Mesodermal cell (in vitro differentiated cells): ENCODE results near the gene ZCCHC24.
"Not testable (repeated sequence)": the region's sequence is repeated elsewhere in the genome, so short reads cannot be mapped to it uniquely, and the experiment has no call there.

ENCODE experiments used
- H3K27ac ChIP-seq: 2 replicates; pipeline ENCODE4 v1.7.0; 2013; ENCODE audit warnings: mild to moderate bottlenecking, low read depth, low read length, moderate library complexity; ENCODE audit not compliant: severe bottlenecking
- H3K36me3 ChIP-seq: 2 replicates; pipeline ENCODE4 v1.7.1; 2013; ENCODE audit warnings: mild to moderate bottlenecking, low read length, moderate library complexity; ENCODE audit not compliant: control insufficient read depth, insufficient read depth
- H3K4me1 ChIP-seq: one replicate; pipeline ENCODE4 v1.7.1; 2013; ENCODE audit warnings: mild to moderate bottlenecking, low read length; ENCODE audit not compliant: insufficient read depth, control insufficient read depth, poor library complexity, severe bottlenecking
- H3K4me3 ChIP-seq: 2 replicates; pipeline ENCODE4 v1.7.0; 2013; ENCODE audit warnings: low read length, control low read depth, mild to moderate bottlenecking; ENCODE audit not compliant: insufficient read depth, poor library complexity, severe bottlenecking; ENCODE audit errors: extremely low read depth
- H3K9me3 ChIP-seq: 2 replicates; pipeline ENCODE4 v1.7.1; 2013; ENCODE audit warnings: mild to moderate bottlenecking, low read length, moderate library complexity; ENCODE audit not compliant: control insufficient read depth
- WGBS, 2 experiments: methylation state at CpG; one replicate each; pipeline ENCODE4 v1.1.5; 2013; ENCODE audit warnings: missing lambda C conversion rate in 2 of 2; ENCODE audit not compliant: insufficient coverage in 2 of 2; 5-methylcytosine and 5-hydroxymethylcytosine counted together

ZCCHC24 gene

DNA sequence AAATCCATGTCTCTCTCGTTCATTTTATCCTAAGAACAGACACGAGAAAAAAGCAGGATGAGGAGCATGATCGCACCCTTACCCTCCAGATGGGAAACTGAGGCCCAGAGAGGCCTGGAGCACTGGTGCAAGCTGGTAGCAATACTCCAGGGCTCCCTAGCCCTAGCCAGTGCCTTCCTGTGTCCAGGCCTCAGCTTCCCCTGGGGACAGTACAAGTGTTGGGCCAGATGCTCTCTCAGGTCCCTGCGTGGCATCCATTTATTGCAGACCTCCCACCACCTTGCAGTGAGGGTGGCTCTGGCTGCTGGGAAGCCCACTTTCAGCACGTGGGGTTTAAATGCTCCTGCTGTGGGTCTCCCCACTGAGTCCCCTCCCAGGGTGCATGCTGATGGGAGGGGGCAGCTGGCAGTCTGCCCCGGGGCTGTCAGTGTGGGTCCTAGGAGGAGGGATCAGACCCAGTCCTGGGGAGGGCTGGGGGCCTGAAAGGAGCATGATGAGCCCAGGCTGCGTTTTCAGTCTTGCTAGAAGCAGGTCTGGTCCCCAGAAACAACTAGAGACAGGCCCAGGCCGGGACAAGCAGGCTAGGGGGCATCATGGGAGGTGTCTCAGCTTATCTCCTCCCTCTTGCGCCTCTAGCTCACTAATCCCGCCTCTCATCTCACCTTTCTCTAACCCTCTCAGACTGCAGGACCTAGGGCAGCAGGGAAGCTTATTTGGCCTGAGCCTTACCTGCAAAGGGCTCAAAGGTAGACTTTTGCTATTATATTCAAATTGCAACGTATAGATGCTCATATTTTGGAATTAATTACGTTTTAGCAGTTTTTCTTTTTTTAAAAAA, 98.8 kb downstream of the ZCCHC24 start:
- Histone ChIP-seq H3K4me3 (peak overlapping the region; percentile 82), H3K9me3 (no peaks in the 10 kb centered on the region), H3K27ac (no peak overlapping the region), H3K4me1 (peaks cover 7% of the 10 kb centered on the region), H3K36me3 (peaks cover 31% of the 10 kb centered on the region)
- 73 to 83% methylated on average over 6 to 8 of the region's 12 CpGs for WGBS, 2 experiments

DNA sequence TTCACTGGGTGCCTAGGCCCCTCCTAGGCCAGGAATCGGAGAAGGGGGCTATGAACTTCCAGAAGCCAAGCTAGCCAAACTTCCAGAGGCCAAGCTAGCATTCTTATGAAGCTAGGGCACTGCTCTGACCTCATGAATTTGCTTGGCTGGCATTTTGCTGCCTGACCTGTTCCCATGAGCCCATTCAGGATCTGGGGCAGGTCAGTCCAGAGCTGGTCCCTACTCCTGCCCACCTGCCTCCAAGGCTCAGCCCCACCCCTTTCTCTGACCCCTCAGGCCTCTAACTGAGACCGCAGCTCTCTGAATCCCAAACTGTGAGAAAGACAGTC, 99.4 kb downstream of the ZCCHC24 start:
- H3K9me3 ChIP-seq: no peaks in the 10 kb centered on the region
- no peak overlapping the region for H3K4me3 ChIP-seq
- H3K27ac ChIP-seq: no peak overlapping the region
- WGBS, 2 experiments: 90 to 97% methylated on average over 2 of the region's 2 CpGs
- peaks cover 26% of the 10 kb centered on the region for H3K36me3 ChIP-seq
- H3K4me1 ChIP-seq: peaks cover 7% of the 10 kb centered on the region

DNA sequence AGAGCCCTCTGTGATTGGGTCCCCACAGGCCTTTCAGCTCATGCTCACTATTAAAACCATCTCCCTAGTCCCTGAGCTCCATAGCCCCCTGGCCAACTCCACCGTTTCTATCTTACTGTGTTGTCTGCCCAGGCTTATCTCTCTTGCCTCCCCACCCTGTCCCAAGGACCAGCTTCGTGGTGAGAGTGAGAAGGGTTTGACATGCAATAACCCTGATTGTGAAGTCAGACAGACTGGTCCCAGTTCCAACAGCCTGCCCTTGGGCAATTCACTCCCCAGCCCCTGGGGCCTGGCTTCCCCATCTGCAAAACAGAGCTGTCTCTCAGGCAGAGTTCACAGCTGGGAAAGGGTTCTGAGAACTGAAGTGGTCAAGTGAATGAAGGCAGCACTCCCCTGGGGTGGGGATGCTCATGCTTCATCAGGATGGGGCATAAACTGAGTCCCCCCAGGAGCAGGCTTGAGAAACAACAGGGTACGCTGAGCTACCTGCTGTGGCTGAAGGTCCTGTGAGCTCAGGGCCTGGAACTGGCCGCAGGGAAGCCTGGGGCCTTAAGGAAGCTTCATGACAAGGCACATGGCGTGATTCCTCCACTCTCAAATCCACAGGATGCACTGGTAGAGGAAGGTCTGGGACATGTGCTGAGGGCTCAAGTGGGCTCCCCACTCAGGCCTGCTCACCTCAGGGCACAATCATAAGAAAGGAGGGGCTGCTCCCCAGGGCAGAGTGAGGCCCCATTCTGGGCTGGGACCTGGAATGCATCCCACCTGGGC, 100.0 kb downstream of the ZCCHC24 start:
- Histone ChIP-seq H3K4me1 (peaks cover 7% of the 10 kb centered on the region), H3K4me3 (no peak overlapping the region), H3K9me3 (no peaks in the 10 kb centered on the region), H3K36me3 (peaks cover 20% of the 10 kb centered on the region), H3K27ac (no peak overlapping the region)
- WGBS, 2 experiments: 82 to 89% methylated on average over 4 to 5 of the region's 5 CpGs

DNA sequence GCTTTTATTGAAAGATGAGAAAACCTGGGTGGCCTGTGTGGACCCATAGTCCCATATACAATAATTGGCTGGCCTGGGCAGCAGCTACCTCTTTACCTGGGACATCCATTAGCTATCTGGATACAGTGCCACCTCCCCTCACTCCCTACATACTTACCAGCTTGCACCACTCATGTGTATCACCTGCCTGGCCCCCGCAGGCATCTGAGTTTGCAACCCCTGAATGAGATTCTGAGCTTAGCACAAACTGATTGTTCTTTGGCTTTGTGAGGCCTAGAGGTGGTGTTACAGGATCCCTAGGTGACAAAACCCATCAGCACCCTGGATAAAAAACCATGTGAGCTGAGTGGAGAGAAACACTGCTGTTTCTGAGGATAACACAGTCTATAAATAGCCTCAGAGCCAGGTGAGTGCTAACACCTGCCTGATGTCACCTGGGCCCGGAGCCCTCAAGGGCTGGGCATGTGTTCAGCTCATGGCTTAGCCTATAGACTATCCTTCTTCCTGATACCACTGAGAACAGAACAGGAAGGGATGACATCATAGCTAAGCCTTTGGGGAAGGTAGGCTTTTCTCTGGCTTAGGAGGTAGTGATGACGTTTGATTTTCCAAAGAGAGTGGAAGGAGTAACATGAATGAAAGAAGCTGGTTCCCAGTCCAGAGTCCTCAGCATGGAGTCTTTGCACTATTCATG, 100.8 kb downstream of the ZCCHC24 start:
- no peak overlapping the region for H3K4me3 ChIP-seq
- peaks cover 7% of the 10 kb centered on the region for H3K4me1 ChIP-seq
- H3K9me3 ChIP-seq: no peaks in the 10 kb centered on the region
- H3K36me3 ChIP-seq: peaks cover 13% of the 10 kb centered on the region
- WGBS, 2 experiments: 79 to 86% methylated on average over 2 to 3 of the region's 3 CpGs
- H3K27ac ChIP-seq: no peak overlapping the region

DNA sequence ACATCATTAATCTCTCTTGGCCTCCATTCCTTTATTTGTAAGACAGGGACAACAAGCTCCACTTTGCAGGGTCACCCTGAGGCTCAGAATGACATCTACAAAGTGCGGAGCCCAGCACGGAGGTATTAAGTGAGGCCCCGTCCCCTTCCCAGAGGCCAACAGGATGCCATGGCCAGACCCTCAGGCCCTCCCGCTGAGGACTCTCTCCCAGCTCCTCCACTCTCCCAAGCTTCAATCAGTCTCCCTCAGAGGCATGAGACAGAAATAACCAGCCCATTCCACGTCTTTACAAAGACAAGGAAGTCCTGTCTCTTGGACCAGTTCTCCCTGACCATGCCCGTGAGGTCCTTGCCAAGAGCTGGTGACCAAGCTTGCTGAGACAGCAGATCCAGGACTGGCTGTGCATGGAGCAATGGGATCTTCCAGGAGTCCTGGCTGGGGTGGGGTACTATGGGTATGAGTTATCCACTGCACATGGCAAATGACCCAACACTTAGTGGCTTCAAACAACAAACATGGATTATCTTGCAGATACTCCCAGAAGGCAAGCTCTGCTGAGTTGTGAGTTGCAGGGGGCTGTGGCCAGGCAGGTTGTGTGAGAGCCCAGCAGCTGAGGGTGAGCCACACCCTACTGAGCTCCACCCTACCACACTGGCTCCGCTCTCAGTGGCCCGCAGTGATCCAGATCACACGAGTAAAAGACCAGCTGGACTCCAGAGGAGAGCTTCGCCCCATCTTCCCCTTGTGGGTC, 102.4 kb downstream of the ZCCHC24 start:
- no peak overlapping the region for H3K4me3 ChIP-seq
- H3K36me3 ChIP-seq: no peaks in the 10 kb centered on the region
- H3K27ac ChIP-seq: no peak overlapping the region
- H3K4me1 ChIP-seq: peaks cover 7% of the 10 kb centered on the region
- H3K9me3 ChIP-seq: no peaks in the 10 kb centered on the region
- 95% methylated on average over 8 to 10 of the region's 10 CpGs for WGBS, 2 experiments

DNA sequence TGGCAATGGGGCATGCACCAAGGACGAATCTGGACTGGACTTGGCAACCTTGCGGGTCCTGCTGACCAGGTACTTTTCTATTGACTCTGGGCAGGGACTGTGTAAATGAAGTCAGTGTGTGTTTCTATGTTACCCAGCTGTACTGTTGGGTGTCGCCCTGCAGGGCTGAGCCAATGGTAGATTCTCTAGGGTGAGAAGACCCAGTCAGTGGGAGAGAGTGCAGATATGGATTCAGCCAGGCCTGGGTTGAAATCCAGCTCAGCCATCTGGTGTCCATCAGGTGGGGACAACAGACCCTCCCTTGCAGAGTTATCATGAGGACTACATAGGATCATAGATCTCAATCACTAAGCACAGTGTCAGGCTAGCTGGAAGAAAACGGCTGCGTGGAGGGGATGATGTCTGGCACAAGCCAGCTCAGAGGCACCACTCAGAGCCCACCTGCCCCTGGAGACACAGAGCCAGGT, 103.1 kb downstream of the ZCCHC24 start:
- Histone ChIP-seq H3K9me3 (no peaks in the 10 kb centered on the region), H3K4me3 (no peak overlapping the region), H3K4me1 (peaks cover 7% of the 10 kb centered on the region), H3K27ac (no peak overlapping the region), H3K36me3 (no peaks in the 10 kb centered on the region)
- 91 to 94% methylated on average over 5 of the region's 5 CpGs for WGBS, 2 experiments

DNA sequence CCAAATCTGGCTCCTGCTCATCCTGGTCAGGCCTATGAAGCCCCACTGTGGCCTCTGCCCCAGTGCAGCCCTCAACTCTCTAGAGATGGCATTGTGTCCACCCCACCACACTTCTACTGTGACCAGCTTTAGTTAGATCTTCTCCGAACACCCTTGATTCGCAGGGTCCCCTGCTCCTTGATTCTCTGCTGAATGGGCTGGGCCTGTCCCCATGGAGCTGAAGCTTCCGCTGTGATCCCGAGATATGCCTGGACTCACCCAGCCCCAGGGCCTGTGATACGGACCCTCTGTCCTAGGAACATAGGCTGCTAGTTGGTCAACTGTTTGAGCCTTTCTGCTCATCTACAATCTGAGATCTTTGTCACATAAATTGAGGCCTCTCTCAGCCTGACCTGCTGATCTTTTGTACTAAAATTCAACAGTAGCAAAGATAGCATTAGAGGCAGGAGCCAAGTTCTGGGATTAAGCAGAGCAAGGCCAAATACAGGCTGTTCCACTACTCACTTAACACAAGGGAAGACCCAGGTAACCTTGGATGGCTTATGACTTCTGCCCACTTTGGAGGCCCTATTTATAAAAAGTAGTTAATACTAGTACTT, 104.7 kb downstream of the ZCCHC24 start:
- Histone ChIP-seq H3K9me3 (no peaks in the 10 kb centered on the region), H3K4me1 (peaks cover 3% of the 10 kb centered on the region), H3K4me3 (no peak overlapping the region), H3K36me3 (no peaks in the 10 kb centered on the region), H3K27ac (no peak overlapping the region)
- 95% methylated on average over 5 of the region's 5 CpGs for WGBS, 2 experiments

DNA sequence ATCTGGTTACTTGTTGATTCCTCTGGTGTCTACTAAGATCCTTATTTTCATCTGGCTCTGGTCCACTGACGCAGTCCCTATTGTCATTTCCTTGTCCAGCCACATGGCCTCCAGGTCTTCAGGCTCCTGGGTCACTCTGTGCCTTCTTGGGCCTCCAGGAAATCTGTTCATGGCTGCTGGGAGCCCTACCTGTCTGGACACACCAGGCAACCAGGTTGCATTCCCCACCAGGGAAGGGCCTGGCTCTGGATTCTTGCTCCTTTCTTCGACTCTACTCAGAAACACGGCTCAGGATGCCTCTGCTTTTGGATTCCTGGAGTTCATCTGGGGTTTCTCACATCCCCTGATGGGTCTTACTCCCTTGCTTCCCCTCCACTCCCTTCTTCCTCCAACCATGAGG, 106.2 kb downstream of the ZCCHC24 start:
- Histone ChIP-seq H3K36me3 (no peaks in the 10 kb centered on the region), H3K4me1 (no peaks in the 10 kb centered on the region)
- WGBS, 2 experiments: 71 to 89% methylated on average over 3 of the region's 3 CpGs

DNA sequence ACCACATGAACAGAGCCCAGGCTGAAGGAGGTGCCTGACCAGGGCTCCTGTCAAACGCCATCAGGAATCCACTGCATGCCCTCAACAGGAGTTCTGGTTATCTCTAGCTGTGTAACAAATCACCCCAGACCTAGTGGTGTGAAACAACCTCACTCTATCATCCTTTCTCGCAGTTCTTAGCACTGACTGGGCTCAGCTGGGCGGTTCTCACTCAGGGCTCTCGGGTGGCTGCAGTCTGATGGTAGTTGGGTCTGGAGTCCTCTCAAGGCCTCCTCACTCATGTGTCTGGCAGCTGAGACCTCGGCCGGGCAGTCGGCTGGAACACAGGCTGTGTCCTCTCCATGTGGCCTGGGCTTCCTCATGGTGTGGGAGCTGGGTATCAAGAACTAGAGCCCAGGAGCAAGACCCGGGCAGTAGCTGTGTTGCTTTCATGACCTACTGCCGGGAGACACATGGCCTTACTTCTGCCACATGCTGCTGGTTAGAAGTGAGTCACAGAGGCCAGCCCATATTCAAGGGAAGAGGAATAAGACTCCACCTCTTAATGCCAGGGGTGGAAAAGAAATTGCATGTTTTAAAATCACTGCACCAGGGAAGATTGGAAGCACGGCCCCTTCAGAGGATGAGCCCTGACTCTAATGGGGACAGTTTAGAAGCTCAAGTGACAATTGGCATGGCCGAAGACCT, 107.5 kb downstream of the ZCCHC24 start:
- H3K36me3 ChIP-seq, H3K4me3 ChIP-seq, H3K9me3 ChIP-seq, H3K4me1 ChIP-seq, H3K27ac ChIP-seq: not testable (repeated sequence)
- 90 to 100% methylated on average over 1 to 2 of the region's 11 CpGs for WGBS, 2 experiments

More for the DNA sequence above, 106.2 kb downstream of the ZCCHC24 start:
- no peaks in the 10 kb centered on the region for H3K9me3 ChIP-seq
- H3K27ac ChIP-seq: no peak overlapping the region
- no peak overlapping the region for H3K4me3 ChIP-seq
